A673 (cell line): ENCODE measurements around the gene CYSRT1.

Experiments used
- CTCF ChIP-seq: fragments of 300-800, 200-600 bp; sonication (generic); conservative IDR thresholded peaks from 2 replicates; pipeline ENCODE4 v1.5.1; 2017; ENCODE audit warnings: low read depth, mild to moderate bottlenecking, antibody characterized with exemption, low read length, moderate library complexity, mixed read lengths
- EZH2 ChIP-seq: fragments of 200-600 bp; sonication (generic); IDR thresholded peaks from 2 replicates; pipeline ENCODE4 v1.6.1; 2017; ENCODE audit warnings: borderline replicate concordance, low read depth, mild to moderate bottlenecking, mixed read lengths, antibody characterized with exemption, low read length; ENCODE audit not compliant: poor library complexity, severe bottlenecking

DNA sequence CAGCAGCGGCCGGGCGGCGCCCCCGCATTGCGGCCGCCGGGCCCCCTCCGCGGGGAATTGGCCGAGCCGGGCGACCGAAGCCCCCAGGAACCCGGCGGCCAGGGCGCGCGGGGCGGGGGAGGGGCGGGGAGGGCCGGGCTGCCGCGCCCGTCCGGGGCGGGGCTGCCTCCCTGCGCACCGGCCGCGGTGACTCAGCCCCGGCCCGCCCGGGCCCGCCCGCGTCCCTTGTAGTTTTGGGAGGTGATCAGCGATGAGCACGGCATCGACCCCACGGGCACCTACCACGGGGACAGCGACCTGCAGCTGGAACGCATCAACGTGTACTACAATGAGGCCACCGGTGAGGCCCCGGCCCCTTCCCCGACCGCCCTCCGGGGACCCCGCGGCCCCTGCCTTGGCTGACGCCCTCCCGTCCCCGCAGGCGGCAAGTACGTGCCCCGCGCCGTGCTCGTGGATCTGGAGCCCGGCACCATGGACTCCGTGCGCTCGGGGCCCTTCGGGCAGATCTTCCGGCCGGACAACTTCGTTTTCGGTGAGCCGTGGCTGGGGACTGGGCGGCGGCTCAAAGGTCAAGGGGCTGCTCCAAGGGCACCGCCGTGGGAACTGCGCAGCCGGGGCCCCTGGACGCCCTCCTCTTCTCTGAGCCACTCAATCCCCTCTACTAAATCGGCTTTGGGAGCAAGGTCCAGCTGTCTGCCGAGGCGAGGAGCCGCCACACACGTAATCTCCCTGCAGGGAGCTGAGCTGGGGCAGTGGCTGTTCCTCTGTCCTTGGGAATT is 16.7 kb downstream of the CYSRT1 start:
- no peak for TF ChIP-seq CTCF
- TF ChIP-seq EZH2 = no peak
